ENCODE data around the gene TTLL7.

Gene TTLL7

DNA sequence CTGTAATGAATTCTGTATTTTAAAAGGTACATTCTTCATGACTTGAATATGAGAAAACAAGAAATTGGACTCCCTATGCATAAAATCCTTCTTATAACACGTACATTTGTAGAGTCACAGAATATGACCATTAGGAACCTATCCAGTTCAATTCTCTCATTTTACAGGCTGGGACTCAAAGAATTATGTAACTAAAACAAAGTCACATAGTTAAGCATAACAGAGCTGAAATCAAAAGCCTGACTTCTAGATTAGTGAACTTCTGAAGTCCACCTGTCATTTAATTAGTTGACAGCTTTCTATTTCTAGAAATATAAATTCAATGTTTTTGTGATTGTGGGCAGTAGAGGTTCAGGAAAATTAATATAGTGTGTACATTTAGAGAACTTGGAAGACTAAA is 20.3 kb upstream of the TTLL7 start:
- H2BK12ac ChIP-seq (ENCODE audit: low read length): no peak overlapping the region
- no peak overlapping the region for H3K14ac ChIP-seq (ENCODE audit: low read length)
- no peaks in the 10 kb centered on the region for H3K79me2 ChIP-seq (ENCODE audit: control insufficient read depth, insufficient read depth, low read length, poor library complexity)
- H3K4ac ChIP-seq (ENCODE audit: low read depth, low read length): no peak overlapping the region
- peaks cover 0 to 4% of the 10 kb centered on the region in 2 experiments for H3K4me1 ChIP-seq (ENCODE audit: control insufficient read depth in 1 of 2, insufficient read depth in 2 of 2, low read length in 2 of 2)
- no peak overlapping the region for H4K12ac ChIP-seq (ENCODE audit: low read depth, low read length)
- no peak for DNase-seq
- H2BK120ac ChIP-seq (ENCODE audit: insufficient read depth, low read length, poor library complexity): no peak overlapping the region
- H3K36me3 ChIP-seq (ENCODE audit: control insufficient read depth in 1 of 2, insufficient read depth in 2 of 2, low read length in 2 of 2): no peaks in the 10 kb centered on the region
- H3K4me2 ChIP-seq (ENCODE audit: low read length): no peak overlapping the region
- no peak overlapping the region for H3K27ac ChIP-seq (ENCODE audit: low read depth, low read length)
- H3K23ac ChIP-seq (ENCODE audit: low read length): no peak overlapping the region
- H3K9me3 ChIP-seq (ENCODE audit: insufficient read depth, low read depth, low read length): no peaks in the 10 kb centered on the region
- no peaks in the 10 kb centered on the region for H3K27me3 ChIP-seq (ENCODE audit: insufficient read depth, low read length)
- no peak overlapping the region for H4K91ac ChIP-seq (ENCODE audit: low read depth, low read length)
- no peak overlapping the region for H3K18ac ChIP-seq (ENCODE audit: low read length)
- no CpG with 5 or more reads among the region's 1 CpG for WGBS (ENCODE audit: extremely low coverage, insufficient coverage, insufficient read length)
- no peak overlapping the region for H3K9ac ChIP-seq (ENCODE audit: low read length)
- H2AFZ ChIP-seq (ENCODE audit: insufficient read depth, low read length, poor library complexity): no peak overlapping the region
- H4K8ac ChIP-seq (ENCODE audit: low read depth, low read length): no peak overlapping the region
- no peak overlapping the region for H2BK5ac ChIP-seq (ENCODE audit: low read depth, low read length, poor library complexity)
- H2AK5ac ChIP-seq (ENCODE audit: low read length): no peak overlapping the region
- H3K79me1 ChIP-seq (ENCODE audit: low read length): no peaks in the 10 kb centered on the region
- no peak overlapping the region for H3K4me3 ChIP-seq (ENCODE audit: low read depth, low read length)

DNA sequence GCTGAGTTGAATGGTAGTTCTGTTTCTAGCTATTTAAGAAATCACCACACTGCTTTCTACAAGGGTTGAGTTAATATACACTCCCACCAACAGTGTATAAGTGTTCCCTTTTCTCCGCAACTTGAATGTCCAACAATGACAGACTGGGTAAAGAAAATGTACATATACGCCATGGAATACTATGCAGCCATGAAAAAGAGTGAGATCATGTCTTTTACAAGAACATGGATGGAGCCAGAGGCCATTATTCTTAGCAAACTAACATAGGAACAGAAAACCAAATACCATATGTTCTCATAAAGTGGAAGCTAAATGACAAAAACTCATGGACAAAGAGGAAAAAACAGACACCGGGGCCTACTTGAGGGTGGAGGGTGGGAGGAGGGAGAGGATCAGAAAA is 14.8 kb upstream of the TTLL7 start:
- Histone ChIP-seq H3K79me2 (ENCODE audit: control insufficient read depth, insufficient read depth, low read length, poor library complexity) (no peaks in the 10 kb centered on the region), H2AK5ac (ENCODE audit: low read length) (no peak overlapping the region), H4K91ac (ENCODE audit: low read depth, low read length) (no peak overlapping the region), H3K36me3 (ENCODE audit: control insufficient read depth in 1 of 2, insufficient read depth in 2 of 2, low read length in 2 of 2) (no peaks in the 10 kb centered on the region), H4K8ac (ENCODE audit: low read depth, low read length) (no peak overlapping the region), H3K4ac (ENCODE audit: low read depth, low read length) (no peak overlapping the region), H3K9ac (ENCODE audit: low read length) (no peak overlapping the region), H3K27me3 (ENCODE audit: insufficient read depth, low read length) (no peaks in the 10 kb centered on the region), H3K9me3 (ENCODE audit: insufficient read depth, low read depth, low read length) (no peaks in the 10 kb centered on the region), H3K23ac (ENCODE audit: low read length) (no peak overlapping the region), H3K4me3 (ENCODE audit: low read depth, low read length) (no peak overlapping the region), H4K12ac (ENCODE audit: low read depth, low read length) (no peak overlapping the region), H3K18ac (ENCODE audit: low read length) (no peak overlapping the region), H3K4me1 (ENCODE audit: control insufficient read depth in 1 of 2, insufficient read depth in 2 of 2, low read length in 2 of 2) (no peaks in the 10 kb centered on the region), H3K27ac (ENCODE audit: low read depth, low read length) (no peak overlapping the region), H3K79me1 (ENCODE audit: low read length) (no peaks in the 10 kb centered on the region), H2BK5ac (ENCODE audit: low read depth, low read length, poor library complexity) (no peak overlapping the region), H2AFZ (ENCODE audit: insufficient read depth, low read length, poor library complexity) (no peak overlapping the region), H3K4me2 (ENCODE audit: low read length) (no peak overlapping the region), H3K14ac (ENCODE audit: low read length) (no peak overlapping the region), H2BK12ac (ENCODE audit: low read length) (no peak overlapping the region), H2BK120ac (ENCODE audit: insufficient read depth, low read length, poor library complexity) (no peak overlapping the region)
- no CpG with 5 or more reads among the region's 3 CpGs for WGBS (ENCODE audit: extremely low coverage, insufficient coverage, insufficient read length)
- DNase-seq: no peak

- H3K79me1 ChIP-seq (ENCODE audit: low read length): no peaks in the 10 kb centered on the region
- H4K91ac ChIP-seq (ENCODE audit: low read depth, low read length): no peak overlapping the region
- H3K4me1 ChIP-seq (ENCODE audit: control insufficient read depth in 1 of 2, insufficient read depth in 2 of 2, low read length in 2 of 2): no peaks in the 10 kb centered on the region
- no peak for DNase-seq
- no peak overlapping the region for H2AFZ ChIP-seq (ENCODE audit: insufficient read depth, low read length, poor library complexity)
- H3K9ac ChIP-seq (ENCODE audit: low read length): no peak overlapping the region
- no peak overlapping the region for H3K4me2 ChIP-seq (ENCODE audit: low read length)
- no peaks in the 10 kb centered on the region for H3K79me2 ChIP-seq (ENCODE audit: control insufficient read depth, insufficient read depth, low read length, poor library complexity)
- H3K27ac ChIP-seq (ENCODE audit: low read depth, low read length): no peak overlapping the region
- H3K36me3 ChIP-seq (ENCODE audit: control insufficient read depth in 1 of 2, insufficient read depth in 2 of 2, low read length in 2 of 2): no peaks in the 10 kb centered on the region
- no peak overlapping the region for H4K12ac ChIP-seq (ENCODE audit: low read depth, low read length)
- H4K8ac ChIP-seq (ENCODE audit: low read depth, low read length): no peak overlapping the region
- no peak overlapping the region for H2AK5ac ChIP-seq (ENCODE audit: low read length)
- no peak overlapping the region for H2BK5ac ChIP-seq (ENCODE audit: low read depth, low read length, poor library complexity)
- no peak overlapping the region for H2BK12ac ChIP-seq (ENCODE audit: low read length)
- H3K4ac ChIP-seq (ENCODE audit: low read depth, low read length): no peak overlapping the region
- H2BK120ac ChIP-seq (ENCODE audit: insufficient read depth, low read length, poor library complexity): no peak overlapping the region
- WGBS (ENCODE audit: extremely low coverage, insufficient coverage, insufficient read length): no CpG with 5 or more reads among the region's 3 CpGs
- H3K27me3 ChIP-seq (ENCODE audit: insufficient read depth, low read length): no peaks in the 10 kb centered on the region
- H3K14ac ChIP-seq (ENCODE audit: low read length): no peak overlapping the region
- no peak overlapping the region for H3K18ac ChIP-seq (ENCODE audit: low read length)
- no peak overlapping the region for H3K4me3 ChIP-seq (ENCODE audit: low read depth, low read length)
- H3K23ac ChIP-seq (ENCODE audit: low read length): no peak overlapping the region
- no peaks in the 10 kb centered on the region for H3K9me3 ChIP-seq (ENCODE audit: insufficient read depth, low read depth, low read length)
Measured at GRCh38 chr1:84012018-84012417, 13.1 kb upstream of the TTLL7 start.

DNA sequence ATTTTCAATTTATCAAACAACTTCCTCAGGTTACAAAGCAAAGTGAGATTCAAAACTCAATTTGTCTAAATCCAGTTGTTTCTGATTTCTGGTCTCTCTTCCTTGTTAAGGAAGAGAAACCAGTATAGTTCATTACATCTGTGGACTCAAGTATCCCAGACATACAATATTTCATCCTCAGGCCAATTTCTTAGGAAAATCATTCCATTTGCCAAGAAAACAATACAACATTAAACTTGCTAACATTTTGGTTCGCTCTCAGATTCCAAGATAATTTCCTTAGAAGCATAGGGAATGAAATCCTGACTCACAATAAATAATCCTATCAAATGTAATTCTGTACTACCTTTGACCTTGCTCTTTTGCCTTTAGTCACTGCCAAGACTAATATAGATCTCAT is 11.2 kb upstream of the TTLL7 start:
- Histone ChIP-seq H3K36me3 (ENCODE audit: control insufficient read depth in 1 of 2, insufficient read depth in 2 of 2, low read length in 2 of 2) (no peaks in the 10 kb centered on the region), H2BK120ac (ENCODE audit: insufficient read depth, low read length, poor library complexity) (no peak overlapping the region), H3K9me3 (ENCODE audit: insufficient read depth, low read depth, low read length) (no peaks in the 10 kb centered on the region), H3K14ac (ENCODE audit: low read length) (no peak overlapping the region), H3K27ac (ENCODE audit: low read depth, low read length) (no peak overlapping the region), H2AK5ac (ENCODE audit: low read length) (no peak overlapping the region), H3K79me2 (ENCODE audit: control insufficient read depth, insufficient read depth, low read length, poor library complexity) (no peaks in the 10 kb centered on the region), H3K4me3 (ENCODE audit: low read depth, low read length) (no peak overlapping the region), H4K91ac (ENCODE audit: low read depth, low read length) (no peak overlapping the region), H2AFZ (ENCODE audit: insufficient read depth, low read length, poor library complexity) (no peak overlapping the region), H3K9ac (ENCODE audit: low read length) (no peak overlapping the region), H3K18ac (ENCODE audit: low read length) (no peak overlapping the region), H2BK5ac (ENCODE audit: low read depth, low read length, poor library complexity) (no peak overlapping the region), H2BK12ac (ENCODE audit: low read length) (no peak overlapping the region), H3K79me1 (ENCODE audit: low read length) (no peaks in the 10 kb centered on the region), H3K27me3 (ENCODE audit: insufficient read depth, low read length) (no peaks in the 10 kb centered on the region), H4K12ac (ENCODE audit: low read depth, low read length) (no peak overlapping the region), H4K8ac (ENCODE audit: low read depth, low read length) (no peak overlapping the region), H3K4me2 (ENCODE audit: low read length) (no peak overlapping the region), H3K4ac (ENCODE audit: low read depth, low read length) (no peak overlapping the region), H3K23ac (ENCODE audit: low read length) (no peak overlapping the region), H3K4me1 (ENCODE audit: control insufficient read depth in 1 of 2, insufficient read depth in 2 of 2, low read length in 2 of 2) (no peaks in the 10 kb centered on the region)
- DNase-seq: no peak
- no CpG with 5 or more reads among the region's 1 CpG for WGBS (ENCODE audit: extremely low coverage, insufficient coverage, insufficient read length)
